ENCODE measurements around the gene PJA2.
A peak's percentile ranks its signal among the peaks of the same experiment; 100 is the strongest.

The PJA2 gene

GRCh38 chr5:109409844-109410388 is at the start of gene PJA2:
TSS of gene PJA2 (minus strand) at chr5:109409974. CDS start at chr5:109383433, 26,541 bp downstream.
- peak; percentile 99 for DNase-seq (ENCODE audit: low read depth)
- no peak for TF ChIP-seq CTCF (IDR thresholded peaks at IDR 0.05; ENCODE audit: low read depth, low read length)
- TF ChIP-seq POLR2A (IDR thresholded peaks at IDR 0.05; ENCODE audit: extremely low read depth, insufficient read length): peak; percentile 29
- peak; percentile 63 for TF ChIP-seq MYC (IDR thresholded peaks at IDR 0.05; ENCODE audit: low read depth, low read length)
- peak; percentile 54 for TF ChIP-seq MAX (IDR thresholded peaks at IDR 0.05; ENCODE audit: low read depth, low read length)

GRCh38 chr5:109455598-109456096 is 45.9 kb upstream of the PJA2 start:
- no peak for DNase-seq (ENCODE audit: low read depth)

More at GRCh38 chr5:109409844-109410388, at the start of gene PJA2:
- peak within 1 kb of the TSS; percentile 97 for H3K4me3 ChIP-seq (ENCODE audit: low read depth, low read length)

GRCh38 chr5:109454731-109455505 is 45.1 kb upstream of the PJA2 start:
- DNase-seq (ENCODE audit: low read depth): no peak
- no peak overlapping the region for H3K4me3 ChIP-seq (ENCODE audit: low read depth, low read length)
- no peak for TF ChIP-seq CTCF (IDR thresholded peaks at IDR 0.05; ENCODE audit: low read depth, low read length)
- TF ChIP-seq MYC (IDR thresholded peaks at IDR 0.05; ENCODE audit: low read depth, low read length): no peak
- TF ChIP-seq POLR2A (IDR thresholded peaks at IDR 0.05; ENCODE audit: extremely low read depth, insufficient read length): no peak
- no peak for TF ChIP-seq MAX (IDR thresholded peaks at IDR 0.05; ENCODE audit: low read depth, low read length)

More at GRCh38 chr5:109455598-109456096, 45.9 kb upstream of the PJA2 start:
- no peak for TF ChIP-seq CTCF (IDR thresholded peaks at IDR 0.05; ENCODE audit: low read depth, low read length)
- H3K4me3 ChIP-seq (ENCODE audit: low read depth, low read length): no peak overlapping the region

- TF ChIP-seq POLR2A (IDR thresholded peaks at IDR 0.05; ENCODE audit: extremely low read depth, insufficient read length) (no peak), CTCF (IDR thresholded peaks at IDR 0.05; ENCODE audit: low read depth, low read length) (no peak), MYC (IDR thresholded peaks at IDR 0.05; ENCODE audit: low read depth, low read length) (no peak), MAX (IDR thresholded peaks at IDR 0.05; ENCODE audit: low read depth, low read length) (no peak)
- no peak overlapping the region for H3K4me3 ChIP-seq (ENCODE audit: low read depth, low read length)
- no peak for DNase-seq (ENCODE audit: low read depth)
Measured at GRCh38 chr5:109453251-109453650, 43.5 kb upstream of the PJA2 start.

- TF ChIP-seq MYC (IDR thresholded peaks at IDR 0.05; ENCODE audit: low read depth, low read length) (no peak), MAX (IDR thresholded peaks at IDR 0.05; ENCODE audit: low read depth, low read length) (no peak), CTCF (IDR thresholded peaks at IDR 0.05; ENCODE audit: low read depth, low read length) (no peak), POLR2A (IDR thresholded peaks at IDR 0.05; ENCODE audit: extremely low read depth, insufficient read length) (no peak)
- no peak overlapping the region for H3K4me3 ChIP-seq (ENCODE audit: low read depth, low read length)
- no peak for DNase-seq (ENCODE audit: low read depth)
Measured at GRCh38 chr5:109452661-109453060, 42.9 kb upstream of the PJA2 start.
